A673 (cell line): Measurements from ENCODE around the gene FBXL19.

Source experiments
- EZH2 ChIP-seq: fragments of 200-600 bp; sonication (generic); IDR thresholded peaks from 2 replicates; pipeline ENCODE4 v1.6.1; 2017; ENCODE audit warnings: borderline replicate concordance, low read depth, mild to moderate bottlenecking, mixed read lengths, antibody characterized with exemption, low read length; ENCODE audit not compliant: poor library complexity, severe bottlenecking
- TF ChIP-seq, protein P1 (sequence below): fragments of 300-800, 200-600 bp; sonication (generic); conservative IDR thresholded peaks from 2 replicates; pipeline ENCODE4 v1.5.1; 2017; ENCODE audit warnings: low read depth, mild to moderate bottlenecking, antibody characterized with exemption, low read length, moderate library complexity, mixed read lengths

- TF ChIP-seq EZH2 = no peak
- TF ChIP-seq, protein P1, sequence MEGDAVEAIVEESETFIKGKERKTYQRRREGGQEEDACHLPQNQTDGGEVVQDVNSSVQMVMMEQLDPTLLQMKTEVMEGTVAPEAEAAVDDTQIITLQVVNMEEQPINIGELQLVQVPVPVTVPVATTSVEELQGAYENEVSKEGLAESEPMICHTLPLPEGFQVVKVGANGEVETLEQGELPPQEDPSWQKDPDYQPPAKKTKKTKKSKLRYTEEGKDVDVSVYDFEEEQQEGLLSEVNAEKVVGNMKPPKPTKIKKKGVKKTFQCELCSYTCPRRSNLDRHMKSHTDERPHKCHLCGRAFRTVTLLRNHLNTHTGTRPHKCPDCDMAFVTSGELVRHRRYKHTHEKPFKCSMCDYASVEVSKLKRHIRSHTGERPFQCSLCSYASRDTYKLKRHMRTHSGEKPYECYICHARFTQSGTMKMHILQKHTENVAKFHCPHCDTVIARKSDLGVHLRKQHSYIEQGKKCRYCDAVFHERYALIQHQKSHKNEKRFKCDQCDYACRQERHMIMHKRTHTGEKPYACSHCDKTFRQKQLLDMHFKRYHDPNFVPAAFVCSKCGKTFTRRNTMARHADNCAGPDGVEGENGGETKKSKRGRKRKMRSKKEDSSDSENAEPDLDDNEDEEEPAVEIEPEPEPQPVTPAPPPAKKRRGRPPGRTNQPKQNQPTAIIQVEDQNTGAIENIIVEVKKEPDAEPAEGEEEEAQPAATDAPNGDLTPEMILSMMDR = no peak
Measured at GRCh38 chr16:30903596-30903995, 19.8 kb upstream of the FBXL19 start.
